H9 (cell line): Measurements from ENCODE around the gene SLC16A10. TPM values are rescaled to one million over a fixed set of nuclear protein-coding genes. Genes with fewer than 3 reads are reported as not detected.

ENCODE experiments used
- DNase-seq: peaks from one replicate; pipeline ENCODE4 v3.0.0-alpha.2; 2017
- H2AFZ ChIP-seq: one replicate; pipeline ENCODE4 v1.6.1; 2013; ENCODE audit warnings: mild to moderate bottlenecking, low read length, control low read depth, moderate library complexity
- H2AK5ac ChIP-seq: 2 replicates; pipeline ENCODE4 v1.6.1; 2013; ENCODE audit warnings: low read length, control low read depth, mixed read lengths; ENCODE audit not compliant: insufficient read length
- H2BK120ac ChIP-seq: one replicate; pipeline ENCODE4 v1.6.1; 2013; ENCODE audit warnings: low read depth, mild to moderate bottlenecking, low read length, control low read depth, inconsistent platforms; ENCODE audit not compliant: poor library complexity, severe bottlenecking
- H2BK12ac ChIP-seq: 2 replicates; pipeline ENCODE4 v1.6.1; 2013; ENCODE audit warnings: low read length, control low read depth, mixed read lengths, low read depth; ENCODE audit not compliant: insufficient read length
- H2BK15ac ChIP-seq: 2 replicates; pipeline ENCODE4 v1.6.1; 2013; ENCODE audit warnings: low read depth, low read length, control low read depth
- H2BK20ac ChIP-seq: one replicate; pipeline ENCODE4 v1.6.1; 2013; ENCODE audit warnings: low read depth, mild to moderate bottlenecking, low read length, control low read depth, inconsistent platforms; ENCODE audit not compliant: poor library complexity, severe bottlenecking
- H2BK5ac ChIP-seq: 2 replicates; pipeline ENCODE4 v1.6.1; 2013; ENCODE audit warnings: low read length, control low read depth, mixed read lengths; ENCODE audit not compliant: insufficient read length
- H3K14ac ChIP-seq: 2 replicates; pipeline ENCODE4 v1.6.1; 2013; ENCODE audit warnings: low read length, control low read depth; ENCODE audit not compliant: insufficient read depth
- H3K18ac ChIP-seq: 2 replicates; pipeline ENCODE4 v1.6.1; 2013; ENCODE audit warnings: low read depth, mild to moderate bottlenecking, mixed read lengths, low read length, control low read depth; ENCODE audit not compliant: insufficient read length
- H3K23ac ChIP-seq: 2 replicates; pipeline ENCODE4 v1.6.1; 2013; ENCODE audit warnings: low read length, control low read depth, mixed read lengths, low read depth; ENCODE audit not compliant: insufficient read length
- H3K23me2 ChIP-seq: 2 replicates; pipeline ENCODE4 v1.6.1; 2013; ENCODE audit warnings: low read depth, mild to moderate bottlenecking, mixed read lengths, low read length, control low read depth; ENCODE audit not compliant: insufficient read length, poor library complexity, severe bottlenecking
- H3K27ac ChIP-seq: 2 replicates; pipeline ENCODE4 v1.5.1; 2013; ENCODE audit warnings: low read length, control low read depth, mixed read lengths, low read depth; ENCODE audit not compliant: insufficient read length
- H3K27me3 ChIP-seq: 2 replicates; pipeline ENCODE4 v1.6.1; 2013; ENCODE audit warnings: low read length, control low read depth, inconsistent platforms; ENCODE audit not compliant: insufficient read depth
- H3K4ac ChIP-seq: 2 replicates; pipeline ENCODE4 v1.6.1; 2013; ENCODE audit warnings: low read depth, mild to moderate bottlenecking, control low read depth, inconsistent platforms, low read length, moderate library complexity
- H3K4me1 ChIP-seq: 2 replicates; pipeline ENCODE4 v1.6.1; 2013; ENCODE audit warnings: low read length, control low read depth, inconsistent platforms; ENCODE audit not compliant: insufficient read depth
- H3K4me2 ChIP-seq: 2 replicates; pipeline ENCODE4 v1.6.1; 2013; ENCODE audit warnings: low read length, control low read depth, mixed read lengths; ENCODE audit not compliant: insufficient read length, insufficient read depth
- H3K56ac ChIP-seq: 2 replicates; pipeline ENCODE4 v1.6.1; 2013; ENCODE audit warnings: low read depth, mild to moderate bottlenecking, mixed read lengths, low read length, control low read depth; ENCODE audit not compliant: insufficient read length
- H3K79me1 ChIP-seq: 2 replicates; pipeline ENCODE4 v1.6.1; 2013; ENCODE audit warnings: low read depth, mild to moderate bottlenecking, moderate library complexity, low read length, control low read depth, inconsistent platforms; ENCODE audit not compliant: insufficient read depth, poor library complexity, severe bottlenecking
- H3K79me2 ChIP-seq: 2 replicates; pipeline ENCODE4 v1.6.1; 2013; ENCODE audit warnings: low read length, control low read depth, inconsistent platforms; ENCODE audit not compliant: insufficient read depth
- H3K9ac ChIP-seq: 2 replicates; pipeline ENCODE4 v1.6.1; 2013; ENCODE audit warnings: low read length, control low read depth, mixed read lengths; ENCODE audit not compliant: insufficient read length; ENCODE audit errors: extremely low read depth
- H3K9me3 ChIP-seq: one replicate; pipeline ENCODE4 v1.6.1; 2013; ENCODE audit warnings: low read depth, low read length, inconsistent platforms; ENCODE audit not compliant: control insufficient read depth
- H3T11ph ChIP-seq: one replicate; pipeline ENCODE4 v1.6.1; 2013; ENCODE audit warnings: mild to moderate bottlenecking, low read length, control low read depth, inconsistent platforms
- H4K20me1 ChIP-seq: one replicate; pipeline ENCODE4 v1.6.1; 2013; ENCODE audit not compliant: control insufficient read depth, insufficient read length, insufficient read depth
- H4K5ac ChIP-seq: 2 replicates; pipeline ENCODE4 v1.6.1; 2013; ENCODE audit warnings: low read depth, mild to moderate bottlenecking, mixed read lengths, low read length, control low read depth; ENCODE audit not compliant: insufficient read length
- H4K8ac ChIP-seq: replicated peaks from 2 replicates; pipeline ENCODE4 v1.6.1; 2013; ENCODE audit warnings: low read length, control low read depth, mixed read lengths, low read depth; ENCODE audit not compliant: insufficient read length
- H4K91ac ChIP-seq: 2 replicates; pipeline ENCODE4 v1.6.1; 2013; ENCODE audit warnings: low read depth, mild to moderate bottlenecking, moderate library complexity, mixed read lengths, low read length, control low read depth; ENCODE audit not compliant: insufficient read length
- H3K27ac Mint-ChIP-seq, 3 experiments: 2 replicates in 2 of 3; 3 replicates in 1 of 3; pipeline ENCODE4 v1.8.0; 2020 to 2021; ENCODE audit warnings: mixed read lengths in 3 of 3, mild to moderate bottlenecking in 1 of 3, moderate library complexity in 1 of 3
- H3K27me3 Mint-ChIP-seq: 2 replicates; pipeline ENCODE4 v1.8.0; 2021; ENCODE audit warnings: low read depth, mild to moderate bottlenecking, moderate library complexity, mixed read lengths
- H3K36me3 Mint-ChIP-seq, 3 experiments: 2 replicates in 2 of 3; 3 replicates in 1 of 3; pipeline ENCODE4 v1.8.0; 2020 to 2021; ENCODE audit warnings: low read depth in 3 of 3, mixed read lengths in 3 of 3; ENCODE audit not compliant: insufficient read depth in 1 of 3
- H3K4me1 Mint-ChIP-seq, 2 experiments: 2 replicates each; pipeline ENCODE4 v1.8.0; 2020; ENCODE audit warnings: mixed read lengths in 2 of 2
- H3K4me3 Mint-ChIP-seq, 2 experiments: 2 replicates in 1 of 2; 3 replicates in 1 of 2; pipeline ENCODE4 v1.8.0; 2020 to 2021; ENCODE audit warnings: mild to moderate bottlenecking in 2 of 2, mixed read lengths in 2 of 2, moderate library complexity in 1 of 2
- H3K9me3 Mint-ChIP-seq, 2 experiments: 2 replicates in 1 of 2; 3 replicates in 1 of 2; pipeline ENCODE4 v1.8.0; 2020; ENCODE audit warnings: mild to moderate bottlenecking in 2 of 2, mixed read lengths in 2 of 2, moderate library complexity in 1 of 2
- WGBS: extraction: QIAGEN DNeasy Blood & Tissue Kit; methylation state at CpG from one replicate; pipeline ENCODE4 v1.1.7; 2013; ENCODE audit warnings: missing lambda C conversion rate, low lambda C conversion rate, mixed read lengths; ENCODE audit not compliant: insufficient read length; ENCODE audit errors: extremely low coverage; 5-methylcytosine and 5-hydroxymethylcytosine counted together
- total RNA-seq: library from RNA; stranded (reverse); gene quantifications from 2 replicates; pipeline ENCODE4 v1.2.1, GENCODE V29; 2021
- TF ChIP-seq, protein P1 (sequence below): fragments of 200-600 bp; sonication (generic); conservative IDR thresholded peaks from 3 replicates; pipeline ENCODE4 v1.8.0; 2021; ENCODE audit warnings: antibody characterized with exemption, mild to moderate bottlenecking

Gene SLC16A10
- total RNA-seq, 1 experiment from 2014 or later: 11.4 TPM

DNA sequence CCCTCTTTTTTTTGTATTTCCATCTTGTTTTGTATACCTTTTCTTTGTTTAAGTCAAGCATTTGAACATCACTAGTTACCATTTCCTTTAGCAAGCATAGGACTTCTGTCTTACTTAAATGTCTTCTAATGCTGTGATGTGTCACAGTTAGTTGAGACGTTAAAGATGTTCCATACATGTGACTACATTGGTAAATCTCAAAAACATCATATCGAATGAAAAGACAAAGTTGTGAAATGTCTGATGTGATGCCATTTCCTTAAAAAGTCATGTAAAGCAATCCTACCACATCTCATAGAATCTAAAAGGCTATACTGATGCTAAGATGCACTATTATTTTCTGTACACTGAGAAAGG lies 26.8 kb downstream of the SLC16A10 start:
- DNase-seq: no peak
- Histone ChIP-seq H3K9me3 (no peaks in the 10 kb centered on the region), H3K18ac (no peak overlapping the region), H3K27me3 (no peaks in the 10 kb centered on the region), H2BK12ac (no peak overlapping the region), H2AK5ac (no peak overlapping the region), H3K23ac (no peak overlapping the region), H2BK15ac (no peak overlapping the region), H3K79me2 (no peaks in the 10 kb centered on the region; the same call in 1 of the 2 replicates), H3K14ac (no peak overlapping the region), H4K91ac (no peak overlapping the region), H2BK20ac (no peak overlapping the region), H4K5ac (no peak overlapping the region), H3K4ac (no peak overlapping the region), H3K4me2 (no peak overlapping the region), H3K79me1 (no peaks in the 10 kb centered on the region), H4K20me1 (no peaks in the 10 kb centered on the region), H2AFZ (no peak overlapping the region), H3K4me1 (peaks cover 2% of the 10 kb centered on the region; the same call in 1 of the 2 replicates), H4K8ac (no peak overlapping the region), H3K23me2 (no peaks in the 10 kb centered on the region), H2BK5ac (no peak overlapping the region), H3T11ph (no peak overlapping the region), H2BK120ac (no peak overlapping the region), H3K27ac (no peak overlapping the region), H3K9ac (no peak overlapping the region), H3K56ac (no peak overlapping the region)
- Mint-ChIP-seq H3K9me3 (no peaks in the 10 kb centered on the region), H3K27me3 (no peaks in the 10 kb centered on the region), H3K27ac (peak overlapping the region in 1 of 3 experiments; percentile 65; a peak in 1 of 7 replicates), H3K4me1 (peaks cover 10% of the 10 kb centered on the region in 2 experiments), H3K36me3 (no peaks in the 10 kb centered on the region; a peak in 1 of 7 replicates), H3K4me3 (no peak overlapping the region)
- WGBS: no CpG with 5 or more reads among the region's 2 CpGs
- TF ChIP-seq, protein P1, sequence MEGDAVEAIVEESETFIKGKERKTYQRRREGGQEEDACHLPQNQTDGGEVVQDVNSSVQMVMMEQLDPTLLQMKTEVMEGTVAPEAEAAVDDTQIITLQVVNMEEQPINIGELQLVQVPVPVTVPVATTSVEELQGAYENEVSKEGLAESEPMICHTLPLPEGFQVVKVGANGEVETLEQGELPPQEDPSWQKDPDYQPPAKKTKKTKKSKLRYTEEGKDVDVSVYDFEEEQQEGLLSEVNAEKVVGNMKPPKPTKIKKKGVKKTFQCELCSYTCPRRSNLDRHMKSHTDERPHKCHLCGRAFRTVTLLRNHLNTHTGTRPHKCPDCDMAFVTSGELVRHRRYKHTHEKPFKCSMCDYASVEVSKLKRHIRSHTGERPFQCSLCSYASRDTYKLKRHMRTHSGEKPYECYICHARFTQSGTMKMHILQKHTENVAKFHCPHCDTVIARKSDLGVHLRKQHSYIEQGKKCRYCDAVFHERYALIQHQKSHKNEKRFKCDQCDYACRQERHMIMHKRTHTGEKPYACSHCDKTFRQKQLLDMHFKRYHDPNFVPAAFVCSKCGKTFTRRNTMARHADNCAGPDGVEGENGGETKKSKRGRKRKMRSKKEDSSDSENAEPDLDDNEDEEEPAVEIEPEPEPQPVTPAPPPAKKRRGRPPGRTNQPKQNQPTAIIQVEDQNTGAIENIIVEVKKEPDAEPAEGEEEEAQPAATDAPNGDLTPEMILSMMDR: no peak
